IMR-90 (cell line): ENCODE results near the gene TWIST2. TPM values are rescaled to one million over a fixed set of nuclear protein-coding genes. Genes with fewer than 3 reads are reported as not detected.

Experiments used
- ATAC-seq: fragments of 200-7000 bp; cut with Tn5 transposase; 2 replicates; pipeline ENCODE4 v1.9.1; 2020; ENCODE audit warnings: low read depth, mild to moderate bottlenecking, moderate library complexity
- BruUV-seq: library from RNA; stranded (reverse); fragments of 400-500 nt; replicated peaks from 2 replicates; lab custom pipeline; 2021; lab: Mats Ljungman, UMichigan
- CTCF ChIA-PET: fragments of 300-600 bp; formaldehyde crosslinking; extraction: SDS; loops from one replicate; lab custom pipeline; 2021; ENCODE audit warnings: antibody characterized with exemption; lab: Yijun Ruan, JAX
- POLR2A ChIA-PET: fragments of 300-600 bp; sonication (Branson Sonifier 250); formaldehyde crosslinking; loops from one replicate; lab custom pipeline; 2022; ENCODE audit warnings: antibody characterized with exemption; ENCODE audit not compliant: unreplicated experiment; lab: Charles Lee
- DNase-seq: peaks from one replicate; pipeline ENCODE4 v3.0.0; 2013
- H2AFZ ChIP-seq: replicated peaks from 2 replicates; pipeline ENCODE3; 2013; ENCODE audit warnings: low read length, mild to moderate bottlenecking; ENCODE audit not compliant: poor library complexity
- H2AK5ac ChIP-seq: 2 replicates; pipeline ENCODE4 v1.6.1; 2013; ENCODE audit warnings: low read depth, low read length, inconsistent platforms
- H2AK9ac ChIP-seq: replicated peaks from 2 replicates; pipeline ENCODE3; 2013; ENCODE audit warnings: mild to moderate bottlenecking, low read depth, low read length, moderate library complexity; ENCODE audit not compliant: poor library complexity
- H2BK120ac ChIP-seq: 2 replicates; pipeline ENCODE4 v1.6.1; 2013; ENCODE audit warnings: low read depth, low read length, inconsistent platforms
- H2BK15ac ChIP-seq: 3 replicates; pipeline ENCODE4 v1.6.1; 2013; ENCODE audit warnings: low read depth, low read length, inconsistent platforms
- H2BK20ac ChIP-seq: 2 replicates; pipeline ENCODE4 v1.6.1; 2013; ENCODE audit warnings: low read depth, mild to moderate bottlenecking, inconsistent platforms, low read length, moderate library complexity
- H2BK5ac ChIP-seq: 2 replicates; pipeline ENCODE4 v1.6.1; 2013; ENCODE audit warnings: mild to moderate bottlenecking, low read depth, low read length, inconsistent platforms; ENCODE audit not compliant: poor library complexity, severe bottlenecking
- H3K14ac ChIP-seq: replicated peaks from 2 replicates; pipeline ENCODE4 v1.6.1; 2013; ENCODE audit warnings: low read depth, low read length, inconsistent platforms
- H3K18ac ChIP-seq: 2 replicates; pipeline ENCODE4 v1.6.1; 2013; ENCODE audit warnings: low read depth, low read length, control low read depth
- H3K23ac ChIP-seq: 2 replicates; pipeline ENCODE4 v1.6.1; 2013; ENCODE audit warnings: low read depth, low read length, inconsistent platforms
- H3K27ac ChIP-seq: 2 replicates; pipeline ENCODE4 v1.5.1; 2013; ENCODE audit warnings: mild to moderate bottlenecking, control low read depth, low read length; ENCODE audit not compliant: insufficient read depth
- H3K27me3 ChIP-seq: 2 replicates; pipeline ENCODE4 v1.6.1; 2013; ENCODE audit warnings: low read length; ENCODE audit not compliant: control insufficient read depth, insufficient read depth
- H3K36me3 ChIP-seq: 2 replicates; pipeline ENCODE4 v1.6.1; 2013; ENCODE audit warnings: low read length, mixed read lengths; ENCODE audit not compliant: control insufficient read depth, insufficient read depth
- H3K4ac ChIP-seq: 2 replicates; pipeline ENCODE4 v1.6.1; 2013; ENCODE audit warnings: low read depth, low read length, inconsistent platforms
- H3K4me1 ChIP-seq: 2 replicates; pipeline ENCODE4 v1.6.1; 2013; ENCODE audit warnings: low read length, mixed read lengths; ENCODE audit not compliant: control insufficient read depth, insufficient read depth
- H3K4me2 ChIP-seq: 2 replicates; pipeline ENCODE4 v1.6.1; 2013; ENCODE audit warnings: low read depth, mild to moderate bottlenecking, control low read depth, low read length, moderate library complexity
- H3K4me3 ChIP-seq: 2 replicates; pipeline ENCODE4 v1.5.1; 2013; ENCODE audit warnings: low read depth, mild to moderate bottlenecking, control low read depth, low read length, moderate library complexity; ENCODE audit not compliant: insufficient read depth
- H3K56ac ChIP-seq: 2 replicates; pipeline ENCODE4 v1.6.1; 2013; ENCODE audit warnings: low read length, inconsistent platforms; ENCODE audit not compliant: insufficient read depth; ENCODE audit errors: extremely low read depth
- H3K79me1 ChIP-seq, 2 experiments: 2 replicates each; pipeline ENCODE4 v1.6.1; 2013; ENCODE audit warnings: low read length in 2 of 2, inconsistent platforms in 1 of 2, low read depth in 1 of 2
- H3K9ac ChIP-seq: 2 replicates; pipeline ENCODE4 v1.6.1; 2013; ENCODE audit warnings: low read depth, low read length, control low read depth
- H3K9me1 ChIP-seq: 2 replicates; pipeline ENCODE4 v1.6.1; 2013; ENCODE audit warnings: low read length, inconsistent platforms; ENCODE audit not compliant: insufficient read depth
- H3K9me3 ChIP-seq: 2 replicates; pipeline ENCODE4 v1.6.1; 2013; ENCODE audit warnings: low read length; ENCODE audit not compliant: control insufficient read depth, insufficient read depth
- H4K20me1 ChIP-seq: 2 replicates; pipeline ENCODE4 v1.6.1; 2013; ENCODE audit warnings: low read length, inconsistent platforms; ENCODE audit not compliant: insufficient read depth
- H4K5ac ChIP-seq: 2 replicates; pipeline ENCODE4 v1.6.1; 2013; ENCODE audit warnings: mild to moderate bottlenecking, low read depth, low read length, control low read depth
- H4K8ac ChIP-seq, 2 experiments: 2 replicates each; pipeline ENCODE4 v1.6.1; 2013; ENCODE audit warnings: low read depth in 2 of 2, low read length in 2 of 2, control low read depth in 1 of 2, inconsistent platforms in 1 of 2
- H4K91ac ChIP-seq: 2 replicates; pipeline ENCODE4 v1.6.1; 2013; ENCODE audit warnings: low read depth, low read length, inconsistent platforms; ENCODE audit not compliant: insufficient read depth
- MAFK ChIP-seq: IDR thresholded peaks from 2 replicates; pipeline ENCODE4 v1.6.1; 2012; ENCODE audit warnings: low read depth, low read length, improper control_type of control experiment
- MAZ ChIP-seq: IDR thresholded peaks from 2 replicates; pipeline ENCODE4 v1.6.1; 2012; ENCODE audit warnings: low read depth, mild to moderate bottlenecking, low read length, improper control_type of control experiment, moderate library complexity, borderline replicate concordance
- RAD21 ChIP-seq: IDR thresholded peaks from 2 replicates; pipeline ENCODE4 v1.6.1; 2012; ENCODE audit warnings: low read length, improper control_type of control experiment
- RFX5 ChIP-seq: IDR thresholded peaks from 2 replicates; pipeline ENCODE4 v1.8.0; 2012; ENCODE audit warnings: low read depth, mild to moderate bottlenecking, low read length, moderate library complexity
- WGBS, 2 experiments: methylation state at CpG; one replicate each; pipeline versions ENCODE4 v1.1.5 to v1.1.7; 2013; ENCODE audit warnings: missing lambda C conversion rate in 2 of 2; ENCODE audit not compliant: insufficient read length in 1 of 2; ENCODE audit errors: extremely low coverage in 2 of 2; 5-methylcytosine and 5-hydroxymethylcytosine counted together
- dilution Hi-C: fragments of 300-500 bp; cut with HindIII; formaldehyde crosslinking; loops from one replicate; pipeline ENCODE4 v1.14.3; 2018; ENCODE audit warnings: low sequenced_read_pairs; ENCODE audit not compliant: unreplicated experiment
- in situ Hi-C: fragments of 300-500 bp; cut with MboI; formaldehyde crosslinking; loops from 3 replicates; pipeline ENCODE4 v1.14.3; 2019; ENCODE audit warnings: low sequenced_read_pairs, inconsistent platforms, mixed read lengths
- intact Hi-C: fragments of 100-400 bp; cut with micrococcal nuclease; formaldehyde crosslinking; loops from 2 replicates; pipeline ENCODE4 v1.10.0; 2022
- polyA plus RNA-seq, 3 experiments: library from polyadenylated mRNA; depleted of rRNA; stranded (reverse); fragments of >200 nt; gene quantifications; 2 replicates each; pipeline ENCODE4 v1.2.3, GENCODE V29; 2012; ENCODE audit warnings: low replicate concordance in 1 of 3
- total RNA-seq: library from RNA; depleted of rRNA; stranded (reverse); fragments of >200 nt; gene quantifications from 2 replicates; pipeline ENCODE4 v1.2.3, GENCODE V29; 2012
- TF ChIP-seq, protein P1 (sequence below): fragments of 150-350 bp; IDR thresholded peaks from 2 replicates; pipeline ENCODE4 v1.6.1; 2017; ENCODE audit warnings: mild to moderate bottlenecking, antibody characterized with exemption, low read length, low read depth
- TF ChIP-seq, protein P2 (sequence below): fragments of 150-350 bp; IDR thresholded peaks from 2 replicates; pipeline ENCODE4 v1.6.1; 2016; ENCODE audit warnings: low read depth, mild to moderate bottlenecking, low read length, moderate library complexity, borderline replicate concordance
- TF ChIP-seq, protein P3 (sequence below): conservative IDR thresholded peaks from 2 replicates; pipeline ENCODE4 v1.5.1; 2012; ENCODE audit warnings: mild to moderate bottlenecking, low read depth, low read length, improper control_type of control experiment

The TWIST2 gene
- total and polyA plus RNA-seq, 2 of the 4 experiments (the other 2 are of a cell fraction) = 9.3 to 33.6 TPM

DNA sequence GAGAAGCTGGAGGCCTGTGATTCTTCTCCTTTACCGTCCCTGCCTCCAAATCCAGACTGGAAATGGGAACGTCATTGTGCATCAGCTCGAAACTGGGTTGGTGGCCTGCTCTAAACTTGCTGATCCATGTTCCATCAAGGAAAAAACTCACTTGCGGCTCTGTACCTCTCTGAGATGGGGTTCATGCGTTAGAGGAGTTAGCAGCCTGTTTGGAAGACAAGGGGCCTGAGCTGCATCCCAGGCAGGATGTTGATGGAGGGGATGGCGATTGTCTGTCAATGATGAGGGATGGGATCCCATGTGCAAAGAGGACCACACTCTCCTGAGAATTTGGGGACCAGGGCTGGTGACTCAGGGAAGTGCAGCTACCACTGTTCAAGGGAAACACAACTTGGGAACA lies 26.0 kb downstream of the TWIST2 start:
- Histone ChIP-seq H2AK9ac (no peak overlapping the region), H2BK5ac (no peak overlapping the region), H3K14ac (no peak overlapping the region), H3K18ac (no peak overlapping the region), H3K4ac (no peak overlapping the region), H3K4me3 (no peak overlapping the region), H2AK5ac (no peak overlapping the region), H4K5ac (no peak overlapping the region), H2BK120ac (no peak overlapping the region), H2BK15ac (no peak overlapping the region), H3K27me3 (no peaks in the 10 kb centered on the region), H4K91ac (no peak overlapping the region), H3K9me1 (peaks cover 29% of the 10 kb centered on the region), H3K23ac (no peak overlapping the region; the same call in 1 of the 2 replicates), H3K9ac (no peak overlapping the region), H3K9me3 (no peaks in the 10 kb centered on the region), H3K36me3 (peaks cover 18% of the 10 kb centered on the region), H3K4me1 (peaks cover 7% of the 10 kb centered on the region), H3K4me2 (no peak overlapping the region), H4K8ac (no peak overlapping the region), H3K79me1 (peaks cover 23 to 58% of the 10 kb centered on the region in 2 experiments), H3K27ac (no peak overlapping the region), H4K20me1 (peaks cover 3% of the 10 kb centered on the region; the same call in 1 of the 2 replicates), H2AFZ (no peak overlapping the region), H3K56ac (no peak overlapping the region), H2BK20ac (no peak overlapping the region)
- in situ Hi-C loops (no loop called here), dilution Hi-C loops (no loop called here), intact Hi-C loops (no loop called here)
- ChIA-PET POLR2A (no interaction called here), CTCF (no interaction called here)
- DNase-seq (no peak), ATAC-seq (no peak)
- no TSS peak for BruUV-seq
- 100% methylated on average over 1 of the region's 6 CpGs; no CpG with 5 or more reads in 1 of the 2 experiments for WGBS, 2 experiments
- TF ChIP-seq MAZ = no peak
- no peak for TF ChIP-seq RFX5
- TF ChIP-seq, protein P1, sequence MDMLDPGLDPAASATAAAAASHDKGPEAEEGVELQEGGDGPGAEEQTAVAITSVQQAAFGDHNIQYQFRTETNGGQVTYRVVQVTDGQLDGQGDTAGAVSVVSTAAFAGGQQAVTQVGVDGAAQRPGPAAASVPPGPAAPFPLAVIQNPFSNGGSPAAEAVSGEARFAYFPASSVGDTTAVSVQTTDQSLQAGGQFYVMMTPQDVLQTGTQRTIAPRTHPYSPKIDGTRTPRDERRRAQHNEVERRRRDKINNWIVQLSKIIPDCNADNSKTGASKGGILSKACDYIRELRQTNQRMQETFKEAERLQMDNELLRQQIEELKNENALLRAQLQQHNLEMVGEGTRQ = no peak
- no peak for TF ChIP-seq RAD21
- TF ChIP-seq MAFK = no peak
- TF ChIP-seq, protein P2, sequence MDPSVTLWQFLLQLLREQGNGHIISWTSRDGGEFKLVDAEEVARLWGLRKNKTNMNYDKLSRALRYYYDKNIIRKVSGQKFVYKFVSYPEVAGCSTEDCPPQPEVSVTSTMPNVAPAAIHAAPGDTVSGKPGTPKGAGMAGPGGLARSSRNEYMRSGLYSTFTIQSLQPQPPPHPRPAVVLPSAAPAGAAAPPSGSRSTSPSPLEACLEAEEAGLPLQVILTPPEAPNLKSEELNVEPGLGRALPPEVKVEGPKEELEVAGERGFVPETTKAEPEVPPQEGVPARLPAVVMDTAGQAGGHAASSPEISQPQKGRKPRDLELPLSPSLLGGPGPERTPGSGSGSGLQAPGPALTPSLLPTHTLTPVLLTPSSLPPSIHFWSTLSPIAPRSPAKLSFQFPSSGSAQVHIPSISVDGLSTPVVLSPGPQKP = no peak
- TF ChIP-seq, protein P3, sequence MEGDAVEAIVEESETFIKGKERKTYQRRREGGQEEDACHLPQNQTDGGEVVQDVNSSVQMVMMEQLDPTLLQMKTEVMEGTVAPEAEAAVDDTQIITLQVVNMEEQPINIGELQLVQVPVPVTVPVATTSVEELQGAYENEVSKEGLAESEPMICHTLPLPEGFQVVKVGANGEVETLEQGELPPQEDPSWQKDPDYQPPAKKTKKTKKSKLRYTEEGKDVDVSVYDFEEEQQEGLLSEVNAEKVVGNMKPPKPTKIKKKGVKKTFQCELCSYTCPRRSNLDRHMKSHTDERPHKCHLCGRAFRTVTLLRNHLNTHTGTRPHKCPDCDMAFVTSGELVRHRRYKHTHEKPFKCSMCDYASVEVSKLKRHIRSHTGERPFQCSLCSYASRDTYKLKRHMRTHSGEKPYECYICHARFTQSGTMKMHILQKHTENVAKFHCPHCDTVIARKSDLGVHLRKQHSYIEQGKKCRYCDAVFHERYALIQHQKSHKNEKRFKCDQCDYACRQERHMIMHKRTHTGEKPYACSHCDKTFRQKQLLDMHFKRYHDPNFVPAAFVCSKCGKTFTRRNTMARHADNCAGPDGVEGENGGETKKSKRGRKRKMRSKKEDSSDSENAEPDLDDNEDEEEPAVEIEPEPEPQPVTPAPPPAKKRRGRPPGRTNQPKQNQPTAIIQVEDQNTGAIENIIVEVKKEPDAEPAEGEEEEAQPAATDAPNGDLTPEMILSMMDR = no peak
